Osteoblast (primary cell): ENCODE measurements around the gene RIPOR3. TPM values are rescaled to one million over a fixed set of nuclear protein-coding genes. Genes with fewer than 3 reads are reported as not detected.
"Not testable (repeated sequence)": the region's sequence is repeated elsewhere in the genome, so short reads cannot be mapped to it uniquely, and the experiment has no call there.

Experiments
- DNase-seq: peaks from one replicate; pipeline ENCODE4 v3.0.0; 2011; ENCODE audit warnings: low spot score, mixed read lengths; ENCODE audit not compliant: insufficient read length; ENCODE audit errors: missing footprints
- H2AFZ ChIP-seq: 2 replicates; pipeline ENCODE4 v1.6.0; 2011; ENCODE audit warnings: mild to moderate bottlenecking, low read length
- H3K27ac ChIP-seq: 2 replicates; pipeline ENCODE4 v1.5.1; 2011; ENCODE audit warnings: mild to moderate bottlenecking, low read depth, low read length, moderate library complexity
- H3K27me3 ChIP-seq: 2 replicates; pipeline ENCODE4 v1.6.0; 2012; ENCODE audit warnings: mild to moderate bottlenecking, control low read depth, inconsistent platforms, low read length, moderate library complexity; ENCODE audit not compliant: insufficient read depth
- H3K36me3 ChIP-seq: 2 replicates; pipeline ENCODE4 v1.5.1; 2011; ENCODE audit warnings: mild to moderate bottlenecking, low read length, control low read depth, moderate library complexity; ENCODE audit not compliant: insufficient read depth
- H3K4me1 ChIP-seq: 2 replicates; pipeline ENCODE4 v1.5.1; 2011; ENCODE audit warnings: mild to moderate bottlenecking, low read length, control low read depth, moderate library complexity; ENCODE audit not compliant: insufficient read depth
- H3K4me2 ChIP-seq: 2 replicates; pipeline ENCODE4 v1.6.0; 2011; ENCODE audit warnings: mild to moderate bottlenecking, low read length; ENCODE audit not compliant: insufficient read depth
- H3K4me3 ChIP-seq: fragments of 200-600 bp; sonication (generic); 3 replicates; pipeline ENCODE4 v1.5.1; 2012; ENCODE audit warnings: mild to moderate bottlenecking, low read length, inconsistent platforms; ENCODE audit not compliant: insufficient read depth
- H3K79me2 ChIP-seq: 2 replicates; pipeline ENCODE4 v1.6.0; 2012; ENCODE audit warnings: mild to moderate bottlenecking, low read length, control low read depth, inconsistent platforms; ENCODE audit not compliant: insufficient read depth
- H3K9me3 ChIP-seq: 2 replicates; pipeline ENCODE4 v1.5.1; 2011; ENCODE audit warnings: low read depth, low read length, control low read depth
- H4K20me1 ChIP-seq: 2 replicates; pipeline ENCODE4 v1.6.0; 2012; ENCODE audit warnings: mild to moderate bottlenecking, low read length, control low read depth; ENCODE audit not compliant: insufficient read depth
- total RNA-seq: library from RNA; depleted of rRNA; stranded (reverse); fragments of >200 nt; gene quantifications from 2 replicates; pipeline ENCODE4 v1.2.3, GENCODE V29; 2012
- TF ChIP-seq, protein P1 (sequence below): IDR thresholded peaks from 2 replicates; pipeline ENCODE4 v1.5.1; 2011; ENCODE audit warnings: mild to moderate bottlenecking, low read depth, low read length, moderate library complexity; ENCODE audit errors: extremely low read depth

The RIPOR3 gene
- total RNA-seq, 1 donor, result 1.1 TPM

DNA sequence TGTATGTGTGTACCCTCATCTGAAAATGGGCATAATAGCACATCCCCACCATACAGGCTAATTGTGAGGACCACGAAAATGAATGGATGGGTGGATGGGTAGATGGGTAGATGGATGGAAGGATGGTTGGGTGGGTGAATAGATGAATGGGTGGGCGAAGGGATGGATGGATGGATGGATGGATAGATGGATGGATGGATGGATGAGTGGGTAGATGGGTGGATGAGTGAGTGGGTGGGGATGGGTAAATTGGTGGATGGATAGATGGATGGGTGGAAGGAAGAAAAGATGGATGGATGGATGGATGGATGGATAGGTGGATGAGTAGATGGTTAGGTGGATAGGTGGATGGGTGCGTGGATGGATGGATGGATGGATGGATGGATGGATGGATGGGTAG is 19.7 kb downstream of the RIPOR3 start:
- Histone ChIP-seq H3K4me2 (no peak overlapping the region), H2AFZ (no peak overlapping the region), H4K20me1 (no peaks in the 10 kb centered on the region), H3K36me3 (no peaks in the 10 kb centered on the region), H3K27me3 (no peaks in the 10 kb centered on the region), H3K27ac (no peak overlapping the region), H3K4me1 (no peaks in the 10 kb centered on the region), H3K9me3 (no peaks in the 10 kb centered on the region), H3K4me3 (no peak overlapping the region), H3K79me2 (no peaks in the 10 kb centered on the region)
- DNase-seq, result no peak
- TF ChIP-seq, protein P1, sequence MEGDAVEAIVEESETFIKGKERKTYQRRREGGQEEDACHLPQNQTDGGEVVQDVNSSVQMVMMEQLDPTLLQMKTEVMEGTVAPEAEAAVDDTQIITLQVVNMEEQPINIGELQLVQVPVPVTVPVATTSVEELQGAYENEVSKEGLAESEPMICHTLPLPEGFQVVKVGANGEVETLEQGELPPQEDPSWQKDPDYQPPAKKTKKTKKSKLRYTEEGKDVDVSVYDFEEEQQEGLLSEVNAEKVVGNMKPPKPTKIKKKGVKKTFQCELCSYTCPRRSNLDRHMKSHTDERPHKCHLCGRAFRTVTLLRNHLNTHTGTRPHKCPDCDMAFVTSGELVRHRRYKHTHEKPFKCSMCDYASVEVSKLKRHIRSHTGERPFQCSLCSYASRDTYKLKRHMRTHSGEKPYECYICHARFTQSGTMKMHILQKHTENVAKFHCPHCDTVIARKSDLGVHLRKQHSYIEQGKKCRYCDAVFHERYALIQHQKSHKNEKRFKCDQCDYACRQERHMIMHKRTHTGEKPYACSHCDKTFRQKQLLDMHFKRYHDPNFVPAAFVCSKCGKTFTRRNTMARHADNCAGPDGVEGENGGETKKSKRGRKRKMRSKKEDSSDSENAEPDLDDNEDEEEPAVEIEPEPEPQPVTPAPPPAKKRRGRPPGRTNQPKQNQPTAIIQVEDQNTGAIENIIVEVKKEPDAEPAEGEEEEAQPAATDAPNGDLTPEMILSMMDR, result no peak

DNA sequence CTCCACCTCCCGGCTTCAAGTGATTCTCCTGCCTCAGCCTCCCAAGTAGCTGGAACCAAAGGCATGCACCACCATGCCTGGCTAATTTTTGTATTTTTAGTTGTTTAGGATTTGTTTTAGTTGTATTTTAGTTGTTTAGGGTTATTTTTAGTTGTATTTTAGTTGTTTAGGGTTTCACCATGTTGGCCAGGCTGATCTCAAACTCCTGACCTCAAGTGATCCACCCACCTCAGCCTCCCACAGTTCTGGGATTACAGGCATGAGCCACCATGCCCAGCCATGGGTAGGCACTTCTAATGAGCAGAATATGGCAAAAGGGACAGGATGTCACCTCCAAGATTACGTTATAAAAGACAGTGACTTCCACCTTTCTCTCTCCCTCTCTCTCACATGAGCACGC is 20.3 kb downstream of the RIPOR3 start:
- not testable (repeated sequence) for H2AFZ ChIP-seq, H3K4me2 ChIP-seq, H3K27me3 ChIP-seq, H3K4me3 ChIP-seq, DNase-seq, H3K9me3 ChIP-seq, H3K27ac ChIP-seq, H3K4me1 ChIP-seq, H4K20me1 ChIP-seq, H3K36me3 ChIP-seq, H3K79me2 ChIP-seq

DNA sequence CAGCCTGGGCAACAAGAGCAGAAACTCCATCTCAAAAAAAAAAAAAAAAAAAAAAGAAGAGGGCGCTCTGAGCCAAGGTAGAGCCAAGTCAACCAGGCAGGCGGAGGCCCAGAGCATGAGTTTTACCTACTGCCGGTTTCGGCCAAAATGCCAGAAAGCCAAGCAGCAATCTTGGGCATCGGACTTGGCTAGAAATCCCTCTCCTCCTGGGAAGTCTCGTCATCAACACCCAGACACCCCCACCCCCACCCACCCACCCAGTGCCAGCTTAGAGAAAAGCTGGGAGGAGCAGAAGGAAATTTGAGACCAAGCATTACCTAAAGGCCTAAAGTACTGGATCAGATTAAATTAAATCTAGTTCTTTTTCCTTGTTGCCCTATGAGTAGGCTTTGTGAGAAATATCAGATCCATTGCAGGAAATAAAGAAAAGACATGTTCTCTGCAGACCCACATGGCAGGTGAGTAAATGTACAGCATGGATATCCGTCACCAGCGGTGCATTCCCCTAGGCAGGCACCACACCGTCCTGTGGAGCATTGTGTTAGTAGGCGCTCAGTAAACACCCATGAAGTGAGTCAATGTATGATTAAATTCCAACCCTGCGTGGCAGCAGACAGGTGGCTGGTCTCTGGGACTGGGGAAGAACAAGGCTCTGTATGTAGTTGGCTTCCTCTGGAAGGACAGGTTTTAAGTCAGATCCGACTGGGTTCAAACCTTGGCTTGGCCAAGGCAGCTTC is 21.0 kb downstream of the RIPOR3 start:
- no peak for DNase-seq
- TF ChIP-seq, protein P1, result no peak

DNA sequence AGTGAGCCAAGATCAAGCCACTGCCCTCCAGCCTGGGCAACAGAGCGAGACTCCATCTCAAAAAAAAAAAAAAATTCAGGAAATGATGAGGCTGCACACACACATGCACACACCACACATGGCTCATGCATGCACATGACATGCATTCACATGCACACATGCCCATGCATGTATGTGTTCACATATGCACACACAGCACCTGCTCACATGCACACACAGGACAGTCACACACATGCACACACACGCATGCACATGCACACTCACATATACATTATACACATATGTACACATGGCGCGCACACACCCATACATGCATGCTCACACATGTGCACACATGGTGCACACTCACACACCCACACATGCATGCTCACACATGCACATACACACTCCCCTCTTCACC is 22.5 kb downstream of the RIPOR3 start:
- Histone ChIP-seq H3K4me1 (no peaks in the 10 kb centered on the region), H3K4me3 (no peak overlapping the region), H3K79me2 (no peaks in the 10 kb centered on the region), H3K27me3 (no peaks in the 10 kb centered on the region), H4K20me1 (no peaks in the 10 kb centered on the region), H3K4me2 (no peak overlapping the region), H3K9me3 (no peaks in the 10 kb centered on the region), H3K36me3 (no peaks in the 10 kb centered on the region), H2AFZ (no peak overlapping the region), H3K27ac (no peak overlapping the region)
- DNase-seq, result no peak
- TF ChIP-seq, protein P1, result no peak

More for the DNA sequence above, 21.0 kb downstream of the RIPOR3 start:
- Histone ChIP-seq H4K20me1 (no peaks in the 10 kb centered on the region), H3K27ac (no peak overlapping the region), H3K4me3 (no peak overlapping the region), H3K27me3 (no peaks in the 10 kb centered on the region), H3K4me1 (no peaks in the 10 kb centered on the region), H2AFZ (no peak overlapping the region), H3K36me3 (no peaks in the 10 kb centered on the region), H3K4me2 (no peak overlapping the region), H3K9me3 (no peaks in the 10 kb centered on the region), H3K79me2 (no peaks in the 10 kb centered on the region)
